Trophoblast cell (in vitro differentiated cells and primary cell): Measurements from ENCODE around the gene RBM4.
"Not testable (repeated sequence)": the region's sequence is repeated elsewhere in the genome, so short reads cannot be mapped to it uniquely, and the experiment has no call there.

Experiments
- DNase-seq, 2 donors: peaks; one replicate each; pipeline ENCODE4 v3.0.0-alpha.2; 2016
- H2AFZ ChIP-seq: 2 replicates; pipeline ENCODE4 v1.6.1; 2013; ENCODE audit warnings: low read length, moderate library complexity, mild to moderate bottlenecking; ENCODE audit not compliant: insufficient read depth, poor library complexity
- H2AK5ac ChIP-seq: 2 replicates; pipeline ENCODE4 v1.6.1; 2013; ENCODE audit warnings: mild to moderate bottlenecking, low read length
- H2BK120ac ChIP-seq: 2 replicates; pipeline ENCODE4 v1.6.1; 2013; ENCODE audit warnings: low read length, mild to moderate bottlenecking, moderate library complexity; ENCODE audit not compliant: insufficient read depth, poor library complexity
- H2BK12ac ChIP-seq: 2 replicates; pipeline ENCODE4 v1.6.1; 2013; ENCODE audit warnings: mild to moderate bottlenecking, low read length, moderate library complexity
- H2BK5ac ChIP-seq: 2 replicates; pipeline ENCODE4 v1.6.1; 2013; ENCODE audit warnings: low read length, low read depth, moderate library complexity, mild to moderate bottlenecking; ENCODE audit not compliant: poor library complexity
- H3K14ac ChIP-seq: 2 replicates; pipeline ENCODE4 v1.6.1; 2013; ENCODE audit warnings: mild to moderate bottlenecking, low read length
- H3K18ac ChIP-seq: 2 replicates; pipeline ENCODE4 v1.6.1; 2013; ENCODE audit warnings: mild to moderate bottlenecking, low read length
- H3K23ac ChIP-seq: 2 replicates; pipeline ENCODE4 v1.6.1; 2013; ENCODE audit warnings: low read length
- H3K27ac ChIP-seq: 2 replicates; pipeline ENCODE4 v1.5.1; 2013; ENCODE audit warnings: low read depth, mild to moderate bottlenecking, inconsistent platforms, low read length, moderate library complexity
- H3K27me3 ChIP-seq: 2 replicates; pipeline ENCODE4 v1.6.1; 2013; ENCODE audit warnings: inconsistent platforms, mild to moderate bottlenecking, low read length, moderate library complexity; ENCODE audit not compliant: insufficient read depth
- H3K36me3 ChIP-seq, 2 experiments: 1 replicate in 1 of 2; 2 replicates in 1 of 2; pipeline ENCODE4 v1.6.1; 2013; ENCODE audit warnings: low read length in 2 of 2, mild to moderate bottlenecking in 2 of 2, moderate library complexity in 1 of 2; ENCODE audit not compliant: insufficient read depth in 2 of 2, control insufficient read depth in 1 of 2
- H3K4ac ChIP-seq: 2 replicates; pipeline ENCODE4 v1.6.1; 2013; ENCODE audit warnings: low read depth, mild to moderate bottlenecking, low read length, moderate library complexity
- H3K4me1 ChIP-seq, 2 experiments: 1 replicate in 1 of 2; 2 replicates in 1 of 2; pipeline ENCODE4 v1.6.1; 2013; ENCODE audit warnings: low read length in 2 of 2, mild to moderate bottlenecking in 2 of 2, moderate library complexity in 1 of 2; ENCODE audit not compliant: insufficient read depth in 2 of 2, control insufficient read depth in 1 of 2
- H3K4me2 ChIP-seq: 2 replicates; pipeline ENCODE4 v1.6.1; 2013; ENCODE audit warnings: inconsistent platforms, mild to moderate bottlenecking, low read length, moderate library complexity
- H3K4me3 ChIP-seq: 2 replicates; pipeline ENCODE4 v1.5.1; 2013; ENCODE audit warnings: mild to moderate bottlenecking, low read depth, low read length, inconsistent platforms
- H3K79me1 ChIP-seq: one replicate; pipeline ENCODE4 v1.6.1; 2013; ENCODE audit warnings: low read length
- H3K79me2 ChIP-seq: 2 replicates; pipeline ENCODE4 v1.6.1; 2013; ENCODE audit warnings: low read length, mild to moderate bottlenecking; ENCODE audit not compliant: control insufficient read depth, insufficient read depth, poor library complexity
- H3K9ac ChIP-seq: 2 replicates; pipeline ENCODE4 v1.6.1; 2013; ENCODE audit warnings: mild to moderate bottlenecking, low read length
- H3K9me3 ChIP-seq: 2 replicates; pipeline ENCODE4 v1.6.1; 2013; ENCODE audit warnings: low read depth, mild to moderate bottlenecking, control low read depth, inconsistent platforms, low read length; ENCODE audit not compliant: insufficient read depth
- H4K12ac ChIP-seq: 2 replicates; pipeline ENCODE4 v1.6.1; 2013; ENCODE audit warnings: low read depth, mild to moderate bottlenecking, low read length, moderate library complexity
- H4K8ac ChIP-seq: 2 replicates; pipeline ENCODE4 v1.6.1; 2013; ENCODE audit warnings: low read depth, mild to moderate bottlenecking, low read length, moderate library complexity
- H4K91ac ChIP-seq: one replicate; pipeline ENCODE4 v1.6.1; 2013; ENCODE audit warnings: low read depth, mild to moderate bottlenecking, low read length, moderate library complexity
- WGBS: extraction: QIAGEN DNeasy Blood & Tissue Kit; methylation state at CpG from one replicate; pipeline ENCODE4 v1.1.7; 2013; ENCODE audit warnings: missing lambda C conversion rate; ENCODE audit not compliant: insufficient read length, insufficient coverage; ENCODE audit errors: extremely low coverage; 5-methylcytosine and 5-hydroxymethylcytosine counted together

RBM4 gene

DNA sequence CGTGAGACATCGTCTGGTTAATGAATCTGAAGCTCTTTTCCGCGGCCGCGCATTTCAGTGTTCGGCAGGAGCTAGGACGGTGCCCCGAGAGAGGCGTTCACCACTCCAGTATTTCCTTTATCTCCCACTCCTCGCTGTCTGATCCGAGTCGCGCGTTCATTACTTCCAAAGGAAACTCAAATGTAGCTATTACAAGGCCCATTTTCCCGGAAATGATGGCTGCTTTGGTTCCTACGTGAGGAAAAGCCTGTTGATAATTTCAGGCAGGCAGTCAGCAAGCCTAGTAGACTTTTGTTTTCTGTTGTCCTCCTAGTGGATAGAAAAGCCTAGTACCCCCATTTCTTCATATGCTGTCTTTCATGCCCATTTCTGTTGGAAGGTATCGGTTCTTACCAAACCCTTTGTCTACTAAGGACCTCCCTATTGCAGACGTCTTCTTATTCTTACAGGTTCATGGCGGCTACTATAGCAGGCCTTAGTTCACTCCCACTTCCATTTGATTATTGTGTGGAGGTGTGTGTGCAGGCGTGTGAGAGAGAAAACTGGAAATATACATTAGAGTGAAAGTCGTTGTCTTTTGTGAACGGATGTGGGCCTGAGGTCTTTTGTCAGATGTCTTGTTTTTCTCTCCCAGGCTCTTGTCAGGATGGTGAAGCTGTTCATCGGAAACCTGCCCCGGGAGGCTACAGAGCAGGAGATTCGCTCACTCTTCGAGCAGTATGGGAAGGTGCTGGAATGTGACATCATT lies 737 bp downstream of the RBM4 start:
- H3K4me2 ChIP-seq = peak overlapping the region; percentile 94
- peak overlapping the region; percentile 71 for H4K12ac ChIP-seq
- H3K14ac ChIP-seq = peak overlapping the region; percentile 91
- peak overlapping the region; percentile 97 for H3K4ac ChIP-seq
- H4K91ac ChIP-seq = peak overlapping the region; percentile 94
- peak overlapping the region; percentile 82 for H2AK5ac ChIP-seq
- H2BK120ac ChIP-seq = peak overlapping the region; percentile 57
- H3K36me3 ChIP-seq = peaks cover 17 to 27% of the 10 kb centered on the region in 2 experiments
- H3K23ac ChIP-seq = no peak overlapping the region
- peaks cover 9% of the 10 kb centered on the region for H3K79me1 ChIP-seq
- peaks cover 31% of the 10 kb centered on the region for H3K79me2 ChIP-seq
- peak overlapping the region; percentile 83 for H3K9ac ChIP-seq
- peaks cover 3% of the 10 kb centered on the region for H3K9me3 ChIP-seq
- no peak overlapping the region for H2BK12ac ChIP-seq
- H3K18ac ChIP-seq = peak overlapping the region; percentile 82
- no peak overlapping the region for H2AFZ ChIP-seq
- no CpG with 5 or more reads among the region's 27 CpGs for WGBS
- H2BK5ac ChIP-seq = peak overlapping the region; percentile 71
- no peaks in the 10 kb centered on the region for H3K27me3 ChIP-seq
- H3K4me1 ChIP-seq = peaks cover 16 to 23% of the 10 kb centered on the region in 2 experiments
- DNase-seq = peak in 1 of 2 donors; percentile 61
- H3K4me3 ChIP-seq = peak overlapping the region; percentile 88
- peak overlapping the region; percentile 88 for H4K8ac ChIP-seq
- peak overlapping the region; percentile 83 for H3K27ac ChIP-seq

- H3K27ac ChIP-seq, H3K9ac ChIP-seq, H2BK12ac ChIP-seq, H4K8ac ChIP-seq, H4K12ac ChIP-seq, H3K14ac ChIP-seq, H3K4me3 ChIP-seq, H3K27me3 ChIP-seq, H3K79me1 ChIP-seq, DNase-seq, H4K91ac ChIP-seq, H3K23ac ChIP-seq, H2AK5ac ChIP-seq, H2BK120ac ChIP-seq, H3K9me3 ChIP-seq, H3K18ac ChIP-seq, H2BK5ac ChIP-seq: not testable (repeated sequence)
- peaks cover 31% of the 10 kb centered on the region for H3K79me2 ChIP-seq
- peaks cover 17 to 30% of the 10 kb centered on the region in 2 experiments for H3K36me3 ChIP-seq
- peak overlapping the region; percentile 57 for H3K4ac ChIP-seq
- peak overlapping the region; percentile 17 for H2AFZ ChIP-seq
- WGBS = no CpG with 5 or more reads among the region's 10 CpGs
- peaks cover 16 to 23% of the 10 kb centered on the region in 2 experiments for H3K4me1 ChIP-seq
- H3K4me2 ChIP-seq = peak overlapping the region; percentile 94
These were observed 1.4 kb downstream of the RBM4 start for GRCh38 chr11:66639814-66640340.

DNA sequence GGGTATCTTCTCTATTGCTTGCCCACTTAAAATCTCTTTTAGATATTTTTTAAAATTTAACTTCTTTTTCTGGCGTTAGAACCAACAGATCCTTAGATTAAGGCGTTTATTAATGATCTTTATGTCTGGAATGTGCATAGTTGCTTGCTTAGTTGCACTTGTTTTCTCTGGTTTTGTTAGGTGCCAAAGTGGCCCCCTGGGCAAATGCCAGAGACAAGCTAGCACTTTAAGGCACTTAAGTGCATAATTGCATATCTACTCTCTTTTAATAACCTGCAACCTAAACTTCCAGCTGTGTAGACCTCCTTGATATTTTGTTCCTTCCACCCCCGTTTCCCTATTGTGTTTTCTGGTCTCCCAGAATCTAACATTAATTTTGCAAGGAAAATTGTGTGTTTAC lies 3.3 kb downstream of the RBM4 start:
- no peak overlapping the region for H2BK12ac ChIP-seq
- peaks cover 20 to 46% of the 10 kb centered on the region in 2 experiments for H3K36me3 ChIP-seq
- WGBS = no CpG with 5 or more reads among the region's 3 CpGs

DNA sequence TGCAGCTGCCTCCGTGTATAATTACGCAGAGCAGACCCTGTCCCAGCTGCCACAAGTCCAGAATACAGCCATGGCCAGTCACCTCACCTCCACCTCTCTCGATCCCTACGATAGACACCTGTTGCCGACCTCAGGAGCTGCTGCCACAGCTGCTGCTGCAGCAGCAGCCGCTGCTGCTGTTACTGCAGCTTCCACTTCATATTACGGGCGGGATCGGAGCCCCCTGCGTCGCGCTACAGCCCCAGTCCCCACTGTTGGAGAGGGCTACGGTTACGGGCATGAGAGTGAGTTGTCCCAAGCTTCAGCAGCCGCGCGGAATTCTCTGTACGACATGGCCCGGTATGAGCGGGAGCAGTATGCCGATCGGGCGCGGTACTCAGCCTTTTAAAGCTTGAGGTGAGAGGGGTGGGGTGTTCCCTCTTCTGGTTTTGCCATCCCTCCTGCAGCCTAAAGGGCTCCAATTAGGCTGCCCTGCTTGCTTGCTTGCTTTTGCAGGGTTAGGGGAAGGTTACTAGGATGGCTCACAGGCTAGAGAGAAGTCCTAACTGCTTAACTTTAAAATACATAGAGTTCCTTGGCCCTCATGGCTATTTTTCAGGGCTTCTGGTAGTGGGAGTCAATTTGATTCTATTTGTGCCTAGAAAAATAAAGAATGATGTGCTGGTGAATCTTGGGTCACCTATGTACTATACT lies 5.4 kb downstream of the RBM4 start:
- Histone ChIP-seq H2BK12ac (no peak overlapping the region), H3K79me2 (peaks cover 25% of the 10 kb centered on the region), H4K8ac (no peak overlapping the region), H3K14ac (no peak overlapping the region), H3K36me3 (peaks cover 26 to 56% of the 10 kb centered on the region in 2 experiments), H3K4me2 (no peak overlapping the region), H3K79me1 (peaks cover 2% of the 10 kb centered on the region), H2AK5ac (no peak overlapping the region), H4K91ac (no peak overlapping the region), H3K9me3 (peaks cover 3% of the 10 kb centered on the region), H2BK5ac (no peak overlapping the region), H3K18ac (no peak overlapping the region), H3K4me1 (peaks cover 12 to 19% of the 10 kb centered on the region in 2 experiments), H3K4me3 (no peak overlapping the region), H2BK120ac (no peak overlapping the region), H3K23ac (no peak overlapping the region), H3K4ac (peak overlapping the region; percentile 35), H3K9ac (peak overlapping the region; percentile 45), H3K27ac (no peak overlapping the region), H2AFZ (no peak overlapping the region), H4K12ac (no peak overlapping the region), H3K27me3 (no peaks in the 10 kb centered on the region)
- WGBS = no CpG with 5 or more reads among the region's 24 CpGs
- no peak for DNase-seq

More for the DNA sequence above, 3.3 kb downstream of the RBM4 start:
- Histone ChIP-seq H3K23ac (no peak overlapping the region), H3K18ac (no peak overlapping the region), H2AFZ (no peak overlapping the region), H4K8ac (no peak overlapping the region), H2BK5ac (no peak overlapping the region), H3K27me3 (no peaks in the 10 kb centered on the region), H3K4me3 (no peak overlapping the region), H3K14ac (no peak overlapping the region), H3K9me3 (peaks cover 3% of the 10 kb centered on the region), H3K79me1 (peaks cover 9% of the 10 kb centered on the region), H3K9ac (no peak overlapping the region), H4K91ac (no peak overlapping the region), H4K12ac (no peak overlapping the region), H3K27ac (no peak overlapping the region), H2BK120ac (no peak overlapping the region), H3K4me2 (peak overlapping the region; percentile 27), H3K4ac (peak overlapping the region; percentile 95), H3K4me1 (peaks cover 16 to 23% of the 10 kb centered on the region in 2 experiments), H3K79me2 (peaks cover 31% of the 10 kb centered on the region), H2AK5ac (no peak overlapping the region)
- peak in 1 of 2 donors; percentile 49 for DNase-seq
